Femur (tissue), 1 donor: Measurements from ENCODE around the gene DEGS1.

Source experiments
- DNase-seq: peaks from one replicate; pipeline ENCODE4 v3.0.0-alpha.2; 2017

Gene DEGS1

GRCh38 chr1:224182866-224183590, at the start of gene DEGS1:
TSS of gene DEGS1 (plus strand) at chr1:224183240. CDS start at chr1:224183337, 97 bp downstream.
- DNase-seq, result peak; percentile 89

- no peak for DNase-seq
Observed at GRCh38 chr1:224133741-224134299, 49.2 kb upstream of the DEGS1 start.

GRCh38 chr1:224137518-224137917, 45.5 kb upstream of the DEGS1 start:
- no peak for DNase-seq

- DNase-seq, result no peak
Observed at GRCh38 chr1:224138198-224138597, 44.8 kb upstream of the DEGS1 start.

GRCh38 chr1:224141693-224142092, 41.3 kb upstream of the DEGS1 start:
- no peak for DNase-seq

GRCh38 chr1:224149709-224150108, 33.3 kb upstream of the DEGS1 start:
- no peak for DNase-seq

- no peak for DNase-seq
Observed at GRCh38 chr1:224151117-224151516, 31.9 kb upstream of the DEGS1 start.

GRCh38 chr1:224157316-224157715, 25.7 kb upstream of the DEGS1 start:
- no peak for DNase-seq

- DNase-seq, result no peak
Observed at GRCh38 chr1:224159541-224159940, 23.5 kb upstream of the DEGS1 start.

- no peak for DNase-seq
Observed at GRCh38 chr1:224160171-224160682, 22.8 kb upstream of the DEGS1 start.

GRCh38 chr1:224162768-224163167, 20.3 kb upstream of the DEGS1 start:
- no peak for DNase-seq

- DNase-seq, result no peak
Observed at GRCh38 chr1:224163311-224163710, 19.7 kb upstream of the DEGS1 start.

- DNase-seq, result peak; percentile 66
Observed at GRCh38 chr1:224168859-224169380, 14.1 kb upstream of the DEGS1 start.

- DNase-seq, result no peak
Observed at GRCh38 chr1:224169718-224170270, 13.2 kb upstream of the DEGS1 start.

GRCh38 chr1:224170343-224170742, 12.7 kb upstream of the DEGS1 start:
- no peak for DNase-seq

GRCh38 chr1:224170748-224171478, 12.1 kb upstream of the DEGS1 start:
- no peak for DNase-seq

- DNase-seq, result no peak
Observed at GRCh38 chr1:224172229-224172628, 10.8 kb upstream of the DEGS1 start.

- DNase-seq, result no peak
Observed at GRCh38 chr1:224173523-224173922, 9.5 kb upstream of the DEGS1 start.

- DNase-seq, result peak; percentile 48
Observed at GRCh38 chr1:224175617-224176016, 7.4 kb upstream of the DEGS1 start.

GRCh38 chr1:224177356-224177999, 5.6 kb upstream of the DEGS1 start:
- no peak for DNase-seq

- DNase-seq, result no peak
Observed at GRCh38 chr1:224178894-224179293, 4.1 kb upstream of the DEGS1 start.

GRCh38 chr1:224180783-224181452, 2.1 kb upstream of the DEGS1 start:
- no peak for DNase-seq
